Measurements from ENCODE around the gene CNTN2. TPM values are rescaled to one million over a fixed set of nuclear protein-coding genes. Genes with fewer than 3 reads are reported as not detected.

CNTN2 gene
- total RNA-seq, 2 experiments from 2014 or later, result not detected

DNA sequence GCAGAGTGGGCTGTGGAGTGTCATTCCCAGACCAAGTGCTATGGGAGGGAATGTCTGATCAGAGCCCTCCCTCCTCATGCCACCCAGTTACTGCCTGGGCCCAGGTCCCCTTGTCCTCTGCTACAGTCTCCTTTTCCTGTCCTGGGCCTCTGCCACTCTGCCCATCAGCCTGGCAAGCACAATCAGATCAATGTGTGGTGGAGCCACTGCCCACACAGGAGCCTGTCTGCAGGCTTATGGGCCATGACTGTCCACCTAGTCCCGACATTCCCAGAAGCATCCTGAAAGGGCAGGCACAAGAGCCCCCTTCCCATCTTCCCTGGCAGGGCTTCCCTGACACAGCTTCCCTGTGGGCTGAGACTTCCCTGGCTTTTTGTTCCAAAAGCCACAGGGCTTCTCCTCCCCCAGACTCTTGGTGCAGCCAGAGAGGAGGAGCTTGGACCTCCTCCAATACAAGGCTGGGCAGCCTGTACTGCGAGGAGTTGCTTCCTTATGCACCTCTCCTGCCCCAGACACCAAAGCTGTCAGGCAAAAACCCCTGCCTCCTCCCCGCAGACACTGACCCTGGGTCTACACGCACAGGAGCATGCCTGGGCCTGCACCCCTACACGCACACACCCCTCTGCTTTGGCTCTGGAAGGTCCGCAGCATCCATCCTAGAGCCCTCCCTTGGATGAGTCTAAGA is 29.2 kb upstream of the CNTN2 start:
- H3K27me3 Mint-ChIP-seq (ENCODE audit: low read depth), result no peaks in the 10 kb centered on the region
- no peak for DNase-seq
- H3K4me1 Mint-ChIP-seq (ENCODE audit: low read depth), result no peaks in the 10 kb centered on the region
- H3K9me3 Mint-ChIP-seq, result no peaks in the 10 kb centered on the region
- H3K27ac Mint-ChIP-seq, result no peak overlapping the region
- CTCF ChIA-PET, result interaction anchor here (2.5 kb wide), 1 partner anchor 48 kb away, joined by 7 read pairs; no protein-coding TSS in a partner anchor
- H3K4me3 Mint-ChIP-seq, result no peak overlapping the region
- H3K36me3 Mint-ChIP-seq (ENCODE audit: low read depth), result no peaks in the 10 kb centered on the region
- intact Hi-C loops (cut with micrococcal nuclease), result no loop called here

- intact Hi-C loops (cut with micrococcal nuclease), result no loop called here
- Mint-ChIP-seq H3K27me3 (ENCODE audit: low read depth) (no peaks in the 10 kb centered on the region), H3K36me3 (ENCODE audit: low read depth) (no peaks in the 10 kb centered on the region), H3K4me1 (ENCODE audit: low read depth) (no peaks in the 10 kb centered on the region), H3K27ac (no peak overlapping the region), H3K9me3 (no peaks in the 10 kb centered on the region), H3K4me3 (no peak overlapping the region)
- CTCF ChIA-PET, result interaction anchor here (2.5 kb wide), 1 partner anchor 47 kb away, joined by 7 read pairs; no protein-coding TSS in a partner anchor
- DNase-seq, result no peak
Measured at GRCh38 chr1:205014783-205015182, 28.2 kb upstream of the CNTN2 start.

- DNase-seq, result no peak
- Mint-ChIP-seq H3K4me1 (ENCODE audit: low read depth) (no peaks in the 10 kb centered on the region), H3K4me3 (no peak overlapping the region), H3K36me3 (ENCODE audit: low read depth) (no peaks in the 10 kb centered on the region), H3K27ac (no peak overlapping the region), H3K27me3 (ENCODE audit: low read depth) (no peaks in the 10 kb centered on the region), H3K9me3 (no peaks in the 10 kb centered on the region)
- CTCF ChIA-PET, result interaction anchor here (2.5 kb wide), 1 partner anchor 46 kb away, joined by 7 read pairs; no protein-coding TSS in a partner anchor
- intact Hi-C loops (cut with micrococcal nuclease), result no loop called here
Measured at GRCh38 chr1:205015241-205015640, 27.8 kb upstream of the CNTN2 start.

GRCh38 chr1:205016075-205016474 is 26.9 kb upstream of the CNTN2 start:
- H3K36me3 Mint-ChIP-seq (ENCODE audit: low read depth), result no peaks in the 10 kb centered on the region
- no peak overlapping the region for H3K4me3 Mint-ChIP-seq
- intact Hi-C loops (cut with micrococcal nuclease), result no loop called here
- no peak overlapping the region for H3K27ac Mint-ChIP-seq
- H3K4me1 Mint-ChIP-seq (ENCODE audit: low read depth), result no peaks in the 10 kb centered on the region
- no peaks in the 10 kb centered on the region for H3K27me3 Mint-ChIP-seq (ENCODE audit: low read depth)
- H3K9me3 Mint-ChIP-seq, result no peaks in the 10 kb centered on the region
- CTCF ChIA-PET, result no interaction called here
- no peak for DNase-seq

DNA sequence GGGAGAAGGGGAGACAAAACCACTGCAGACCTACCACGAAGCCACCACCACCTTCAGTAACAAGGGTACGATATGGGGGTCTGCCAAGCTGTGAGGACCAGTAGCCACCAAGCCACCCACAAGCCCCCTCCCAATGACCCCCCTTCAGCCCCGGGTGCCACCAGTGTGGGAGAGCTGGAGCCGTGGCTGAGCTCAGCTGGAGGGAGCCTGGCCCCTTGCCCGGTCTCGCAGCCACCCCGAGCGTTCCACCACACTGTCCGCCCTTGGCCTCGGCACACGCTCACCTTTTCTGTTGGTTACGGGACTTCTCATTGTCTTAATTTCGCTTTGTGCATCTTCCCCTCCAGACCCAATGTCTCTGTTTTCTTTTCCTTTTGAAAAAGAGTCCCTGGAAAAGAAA is 26.4 kb upstream of the CNTN2 start:
- Mint-ChIP-seq H3K4me3 (no peak overlapping the region), H3K4me1 (ENCODE audit: low read depth) (no peaks in the 10 kb centered on the region), H3K27me3 (ENCODE audit: low read depth) (no peaks in the 10 kb centered on the region), H3K36me3 (ENCODE audit: low read depth) (no peaks in the 10 kb centered on the region), H3K9me3 (no peaks in the 10 kb centered on the region), H3K27ac (no peak overlapping the region)
- no peak for DNase-seq
- CTCF ChIA-PET, result no interaction called here
- intact Hi-C loops (cut with micrococcal nuclease), result no loop called here

- intact Hi-C loops (cut with micrococcal nuclease), result no loop called here
- Mint-ChIP-seq H3K27me3 (ENCODE audit: low read depth) (no peaks in the 10 kb centered on the region), H3K9me3 (no peaks in the 10 kb centered on the region), H3K4me1 (ENCODE audit: low read depth) (no peaks in the 10 kb centered on the region), H3K4me3 (no peak overlapping the region), H3K36me3 (ENCODE audit: low read depth) (no peaks in the 10 kb centered on the region), H3K27ac (no peak overlapping the region)
- DNase-seq, result no peak
- CTCF ChIA-PET, result interaction anchor here (0.6 kb wide), 1 partner anchor 455 kb away, joined by 4 read pairs; no protein-coding TSS in a partner anchor
Measured at GRCh38 chr1:205017001-205017400, 26.0 kb upstream of the CNTN2 start.

DNA sequence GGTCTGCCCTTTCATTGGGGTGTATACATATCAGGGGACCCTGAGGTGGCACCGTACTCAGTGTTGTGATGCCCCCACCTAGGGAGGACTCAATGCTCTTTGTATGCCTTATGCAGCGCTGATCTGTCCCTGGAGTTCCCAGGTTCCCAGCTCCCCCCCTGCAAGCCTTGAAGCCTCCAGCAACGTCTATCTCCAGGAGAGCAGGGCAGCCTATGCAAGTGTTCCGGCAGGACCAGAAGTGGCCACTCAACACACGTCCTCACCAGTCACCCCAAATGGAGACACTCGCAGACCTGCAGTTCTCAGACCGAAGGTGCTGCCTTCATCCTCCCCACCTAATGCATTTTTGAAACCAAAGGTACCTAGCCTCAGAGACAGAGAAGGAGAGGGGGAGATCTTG is 25.2 kb upstream of the CNTN2 start:
- H3K27ac Mint-ChIP-seq, result no peak overlapping the region
- H3K27me3 Mint-ChIP-seq (ENCODE audit: low read depth), result no peaks in the 10 kb centered on the region
- H3K4me3 Mint-ChIP-seq, result no peak overlapping the region
- intact Hi-C loops (cut with micrococcal nuclease), result no loop called here
- CTCF ChIA-PET, result interaction anchor here (1.4 kb wide), 1 partner anchor 42 kb away, joined by 3 read pairs; no protein-coding TSS in a partner anchor
- H3K4me1 Mint-ChIP-seq (ENCODE audit: low read depth), result no peaks in the 10 kb centered on the region
- no peaks in the 10 kb centered on the region for H3K9me3 Mint-ChIP-seq
- no peaks in the 10 kb centered on the region for H3K36me3 Mint-ChIP-seq (ENCODE audit: low read depth)
- no peak for DNase-seq

DNA sequence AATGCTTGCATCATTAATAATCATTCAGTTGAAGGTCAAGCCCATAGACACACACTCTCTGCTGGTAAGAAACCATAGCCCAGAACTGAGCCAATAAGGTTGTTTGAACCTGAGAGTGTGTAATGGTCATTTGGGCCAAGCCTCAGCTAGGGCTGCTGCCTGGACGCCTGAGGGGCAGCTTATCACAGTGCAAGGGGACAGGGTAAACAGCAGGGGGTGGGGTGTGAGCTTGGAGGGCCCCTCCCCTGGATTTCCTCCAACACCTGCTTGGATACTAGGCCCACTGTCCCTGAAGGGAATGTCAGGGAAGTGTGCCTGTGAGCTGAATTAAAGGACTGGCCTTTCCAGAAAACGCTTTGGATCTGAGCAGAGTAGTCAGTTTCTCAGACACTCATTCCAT is 24.6 kb upstream of the CNTN2 start:
- no peak overlapping the region for H3K27ac Mint-ChIP-seq
- DNase-seq, result no peak
- H3K4me1 Mint-ChIP-seq (ENCODE audit: low read depth), result no peaks in the 10 kb centered on the region
- H3K36me3 Mint-ChIP-seq (ENCODE audit: low read depth), result no peaks in the 10 kb centered on the region
- CTCF ChIA-PET, result interaction anchor here (1.4 kb wide), 1 partner anchor 42 kb away, joined by 3 read pairs; no protein-coding TSS in a partner anchor
- intact Hi-C loops (cut with micrococcal nuclease), result no loop called here
- H3K27me3 Mint-ChIP-seq (ENCODE audit: low read depth), result no peaks in the 10 kb centered on the region
- H3K9me3 Mint-ChIP-seq, result no peaks in the 10 kb centered on the region
- no peak overlapping the region for H3K4me3 Mint-ChIP-seq

GRCh38 chr1:205020466-205020865 is 22.5 kb upstream of the CNTN2 start:
- Mint-ChIP-seq H3K9me3 (no peaks in the 10 kb centered on the region), H3K27me3 (ENCODE audit: low read depth) (no peaks in the 10 kb centered on the region), H3K36me3 (ENCODE audit: low read depth) (no peaks in the 10 kb centered on the region), H3K4me1 (ENCODE audit: low read depth) (no peaks in the 10 kb centered on the region), H3K27ac (no peak overlapping the region), H3K4me3 (no peak overlapping the region)
- CTCF ChIA-PET, result no interaction called here
- no peak for DNase-seq
- intact Hi-C loops (cut with micrococcal nuclease), result no loop called here

- Mint-ChIP-seq H3K36me3 (ENCODE audit: low read depth) (no peaks in the 10 kb centered on the region), H3K9me3 (no peaks in the 10 kb centered on the region), H3K4me1 (ENCODE audit: low read depth) (no peaks in the 10 kb centered on the region), H3K4me3 (no peak overlapping the region), H3K27me3 (ENCODE audit: low read depth) (no peaks in the 10 kb centered on the region), H3K27ac (no peak overlapping the region)
- intact Hi-C loops (cut with micrococcal nuclease), result no loop called here
- CTCF ChIA-PET, result no interaction called here
- no peak for DNase-seq
Measured at GRCh38 chr1:205024679-205025078, 18.3 kb upstream of the CNTN2 start.

DNA sequence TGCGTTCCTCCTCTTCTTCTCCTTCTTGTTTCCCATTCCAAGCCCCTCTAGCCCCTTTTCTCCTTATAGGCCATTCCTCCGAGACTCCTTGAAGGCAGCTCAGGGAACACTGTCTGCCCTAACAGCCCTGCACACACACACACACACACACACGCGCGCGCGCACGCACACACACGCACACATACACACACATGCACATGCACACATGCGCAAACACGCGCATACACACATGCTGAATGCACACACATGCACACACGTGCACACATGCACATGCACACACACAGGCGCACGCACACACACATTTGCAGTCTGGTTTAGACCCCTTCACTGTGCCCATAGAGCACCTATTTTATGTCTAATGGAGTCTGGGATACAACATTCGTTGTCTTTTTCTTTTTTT is 17.8 kb upstream of the CNTN2 start:
- intact Hi-C loops (cut with micrococcal nuclease), result no loop called here
- CTCF ChIA-PET, result no interaction called here
- DNase-seq, result no peak
- H3K27me3 Mint-ChIP-seq (ENCODE audit: low read depth), result no peaks in the 10 kb centered on the region
- H3K9me3 Mint-ChIP-seq, result no peaks in the 10 kb centered on the region
- H3K27ac Mint-ChIP-seq, result no peak overlapping the region
- H3K4me3 Mint-ChIP-seq, result no peak overlapping the region
- H3K4me1 Mint-ChIP-seq (ENCODE audit: low read depth), result no peaks in the 10 kb centered on the region
- no peaks in the 10 kb centered on the region for H3K36me3 Mint-ChIP-seq (ENCODE audit: low read depth)

GRCh38 chr1:205026181-205026580 is 16.8 kb upstream of the CNTN2 start:
- H3K27me3 Mint-ChIP-seq (ENCODE audit: low read depth), result no peaks in the 10 kb centered on the region
- H3K36me3 Mint-ChIP-seq (ENCODE audit: low read depth), result no peaks in the 10 kb centered on the region
- H3K9me3 Mint-ChIP-seq, result no peaks in the 10 kb centered on the region
- DNase-seq, result no peak
- no peak overlapping the region for H3K27ac Mint-ChIP-seq
- CTCF ChIA-PET, result no interaction called here
- no peak overlapping the region for H3K4me3 Mint-ChIP-seq
- intact Hi-C loops (cut with micrococcal nuclease), result no loop called here
- no peaks in the 10 kb centered on the region for H3K4me1 Mint-ChIP-seq (ENCODE audit: low read depth)

- intact Hi-C loops (cut with micrococcal nuclease), result no loop called here
- no peaks in the 10 kb centered on the region for H3K4me1 Mint-ChIP-seq (ENCODE audit: low read depth)
- H3K27ac Mint-ChIP-seq, result no peak overlapping the region
- H3K27me3 Mint-ChIP-seq (ENCODE audit: low read depth), result no peaks in the 10 kb centered on the region
- CTCF ChIA-PET, result no interaction called here
- H3K4me3 Mint-ChIP-seq, result no peak overlapping the region
- no peaks in the 10 kb centered on the region for H3K9me3 Mint-ChIP-seq
- DNase-seq, result no peak
- no peaks in the 10 kb centered on the region for H3K36me3 Mint-ChIP-seq (ENCODE audit: low read depth)
Measured at GRCh38 chr1:205028390-205028789, 14.6 kb upstream of the CNTN2 start.
